ENCODE measurements around the gene TTC3. TPM values are rescaled to one million over a fixed set of nuclear protein-coding genes. Genes with fewer than 3 reads are reported as not detected.

Gene TTC3
- polyA plus RNA-seq, 4 donors = 18.6 to 106 (median 29.0) TPM

GRCh38 chr21:37168666-37169065 lies 95.6 kb downstream of the TTC3 start:
- H3K27me3 ChIP-seq (ENCODE audit: control insufficient read depth in 3 of 3, insufficient read depth in 3 of 3, low read length in 3 of 3) = no peaks in the 10 kb centered on the region
- 96 to 99% (median 98%) methylated on average over 4 of the region's 4 CpGs for WGBS, 3 donors
- H3K4me1 ChIP-seq (ENCODE audit: control insufficient read depth in 3 of 3, insufficient read depth in 2 of 3, low read depth in 1 of 3, low read length in 2 of 3) = no peaks in the 10 kb centered on the region
- no peak for FAIRE-seq
- no peak for DNase-seq
- peaks cover 2 to 13% (median 8%) of the 10 kb centered on the region in 3 donors for H3K36me3 ChIP-seq (ENCODE audit: control insufficient read depth in 3 of 3, insufficient read depth in 2 of 3, low read depth in 1 of 3, low read length in 3 of 3)
- H3K9me3 ChIP-seq (ENCODE audit: control insufficient read depth in 2 of 2, insufficient read depth in 1 of 2, low read depth in 1 of 2, low read length in 1 of 2) = no peaks in the 10 kb centered on the region
- no peak overlapping the region for H3K4me3 ChIP-seq (ENCODE audit: low read depth in 1 of 3, low read length in 3 of 3)
- H3K27ac ChIP-seq (ENCODE audit: low read depth in 1 of 3, low read length in 2 of 3) = no peak overlapping the region

- FAIRE-seq (no peak), DNase-seq (no peak)
- H3K27me3 ChIP-seq (ENCODE audit: control insufficient read depth in 3 of 3, insufficient read depth in 3 of 3, low read length in 3 of 3) = no peaks in the 10 kb centered on the region
- no peak overlapping the region for H3K4me3 ChIP-seq (ENCODE audit: low read depth in 1 of 3, low read length in 3 of 3)
- no peak overlapping the region for H3K27ac ChIP-seq (ENCODE audit: low read depth in 1 of 3, low read length in 2 of 3)
- 88 to 96% (median 90%) methylated on average over 3 of the region's 3 CpGs for WGBS, 3 donors
- no peaks in the 10 kb centered on the region for H3K9me3 ChIP-seq (ENCODE audit: control insufficient read depth in 2 of 2, insufficient read depth in 1 of 2, low read depth in 1 of 2, low read length in 1 of 2)
- peaks cover 4 to 26% (median 25%) of the 10 kb centered on the region in 3 donors for H3K36me3 ChIP-seq (ENCODE audit: control insufficient read depth in 3 of 3, insufficient read depth in 2 of 3, low read depth in 1 of 3, low read length in 3 of 3)
- H3K4me1 ChIP-seq (ENCODE audit: control insufficient read depth in 3 of 3, insufficient read depth in 2 of 3, low read depth in 1 of 3, low read length in 2 of 3) = no peaks in the 10 kb centered on the region
Observed at GRCh38 chr21:37172646-37173045, 99.6 kb downstream of the TTC3 start.

- no peak overlapping the region for H3K4me3 ChIP-seq (ENCODE audit: low read depth in 1 of 3, low read length in 3 of 3)
- DNase-seq = peak in 1 of 2 donors; percentile 16
Observed at GRCh38 chr21:37176716-37177115, 103.7 kb downstream of the TTC3 start.

GRCh38 chr21:37181059-37181458 lies 108.0 kb downstream of the TTC3 start:
- FAIRE-seq (no peak), DNase-seq (no peak)
- Histone ChIP-seq H3K27ac (ENCODE audit: low read depth in 1 of 3, low read length in 2 of 3) (no peak overlapping the region), H3K4me3 (ENCODE audit: low read depth in 1 of 3, low read length in 3 of 3) (no peak overlapping the region), H3K9me3 (ENCODE audit: control insufficient read depth in 2 of 2, insufficient read depth in 1 of 2, low read depth in 1 of 2, low read length in 1 of 2) (peaks cover 0 to 4% of the 10 kb centered on the region in 2 donors), H3K27me3 (ENCODE audit: control insufficient read depth in 3 of 3, insufficient read depth in 3 of 3, low read length in 3 of 3) (no peaks in the 10 kb centered on the region), H3K4me1 (ENCODE audit: control insufficient read depth in 3 of 3, insufficient read depth in 2 of 3, low read depth in 1 of 3, low read length in 2 of 3) (no peaks in the 10 kb centered on the region), H3K36me3 (ENCODE audit: control insufficient read depth in 3 of 3, insufficient read depth in 2 of 3, low read depth in 1 of 3, low read length in 3 of 3) (peaks cover 0 to 29% (median 14%) of the 10 kb centered on the region in 3 donors)
- WGBS, 3 donors = 94 to 96% (median 94%) methylated on average over 3 of the region's 3 CpGs

More at GRCh38 chr21:37176716-37177115, 103.7 kb downstream of the TTC3 start:
- Histone ChIP-seq H3K9me3 (ENCODE audit: control insufficient read depth in 2 of 2, insufficient read depth in 1 of 2, low read depth in 1 of 2, low read length in 1 of 2) (peaks cover 0 to 4% of the 10 kb centered on the region in 2 donors), H3K4me1 (ENCODE audit: control insufficient read depth in 3 of 3, insufficient read depth in 2 of 3, low read depth in 1 of 3, low read length in 2 of 3) (no peaks in the 10 kb centered on the region), H3K36me3 (ENCODE audit: control insufficient read depth in 3 of 3, insufficient read depth in 2 of 3, low read depth in 1 of 3, low read length in 3 of 3) (peaks cover 4 to 29% (median 26%) of the 10 kb centered on the region in 3 donors), H3K27ac (ENCODE audit: low read depth in 1 of 3, low read length in 2 of 3) (no peak overlapping the region), H3K27me3 (ENCODE audit: control insufficient read depth in 3 of 3, insufficient read depth in 3 of 3, low read length in 3 of 3) (no peaks in the 10 kb centered on the region)
- FAIRE-seq = no peak
- WGBS, 3 donors = 69 to 82% (median 73%) methylated on average over 5 of the region's 5 CpGs

DNA sequence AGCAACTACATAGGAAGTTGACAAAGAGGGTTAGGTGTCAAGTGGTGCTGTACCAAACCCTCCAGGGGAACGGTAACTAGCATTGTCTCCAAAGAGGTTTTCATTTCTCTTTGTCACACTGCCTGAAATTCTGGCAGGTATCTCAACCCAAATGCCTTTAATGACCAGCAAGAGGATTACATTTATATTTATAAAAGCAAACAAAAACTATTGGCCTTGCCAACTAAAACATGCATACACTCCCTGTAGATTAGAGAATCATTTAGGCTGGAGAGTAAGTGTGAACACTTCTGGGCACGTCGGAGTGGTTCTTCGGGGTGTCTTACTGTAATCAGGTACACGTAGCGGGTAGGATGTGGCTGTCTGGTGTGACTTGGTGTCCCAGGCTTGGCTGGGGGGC lies 109.2 kb downstream of the TTC3 start:
- Histone ChIP-seq H3K4me3 (ENCODE audit: low read depth in 1 of 3, low read length in 3 of 3) (no peak overlapping the region), H3K27ac (ENCODE audit: low read depth in 1 of 3, low read length in 2 of 3) (no peak overlapping the region), H3K9me3 (ENCODE audit: control insufficient read depth in 2 of 2, insufficient read depth in 1 of 2, low read depth in 1 of 2, low read length in 1 of 2) (peaks cover 0 to 4% of the 10 kb centered on the region in 2 donors), H3K36me3 (ENCODE audit: control insufficient read depth in 3 of 3, insufficient read depth in 2 of 3, low read depth in 1 of 3, low read length in 3 of 3) (peaks cover 0 to 24% (median 11%) of the 10 kb centered on the region in 3 donors), H3K4me1 (ENCODE audit: control insufficient read depth in 3 of 3, insufficient read depth in 2 of 3, low read depth in 1 of 3, low read length in 2 of 3) (no peaks in the 10 kb centered on the region), H3K27me3 (ENCODE audit: control insufficient read depth in 3 of 3, insufficient read depth in 3 of 3, low read length in 3 of 3) (no peaks in the 10 kb centered on the region)
- 72 to 81% (median 78%) methylated on average over 6 of the region's 6 CpGs for WGBS, 3 donors
- DNase-seq = no peak
- no peak for FAIRE-seq

DNA sequence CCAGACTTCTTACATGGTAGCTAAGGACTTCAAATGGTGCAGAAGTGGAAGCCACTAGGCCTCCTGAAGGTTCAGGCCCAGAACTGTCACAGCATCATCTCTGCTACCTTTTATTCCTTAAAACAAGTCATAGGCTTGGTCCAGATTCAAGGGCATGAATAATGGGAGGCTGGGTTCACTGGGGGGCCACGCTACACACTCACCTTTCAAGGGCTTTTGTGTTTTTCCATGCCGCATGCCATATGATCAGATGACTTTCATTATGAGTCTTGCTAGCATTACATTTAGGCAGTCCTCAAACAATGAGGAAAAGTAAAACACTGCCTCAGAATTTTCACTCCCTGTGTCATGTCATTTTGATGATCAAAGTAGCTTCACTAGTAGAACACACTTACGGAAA lies 110.7 kb downstream of the TTC3 start:
- 91 to 93% (median 91%) methylated on average over 3 of the region's 3 CpGs for WGBS, 3 donors
- DNase-seq (no peak), FAIRE-seq (no peak)
- Histone ChIP-seq H3K27ac (ENCODE audit: low read depth in 1 of 3, low read length in 2 of 3) (no peak overlapping the region), H3K27me3 (ENCODE audit: control insufficient read depth in 3 of 3, insufficient read depth in 3 of 3, low read length in 3 of 3) (no peaks in the 10 kb centered on the region), H3K4me1 (ENCODE audit: control insufficient read depth in 3 of 3, insufficient read depth in 2 of 3, low read depth in 1 of 3, low read length in 2 of 3) (no peaks in the 10 kb centered on the region), H3K4me3 (ENCODE audit: low read depth in 1 of 3, low read length in 3 of 3) (no peak overlapping the region), H3K9me3 (ENCODE audit: control insufficient read depth in 2 of 2, insufficient read depth in 1 of 2, low read depth in 1 of 2, low read length in 1 of 2) (peaks cover 0 to 4% of the 10 kb centered on the region in 2 donors), H3K36me3 (ENCODE audit: control insufficient read depth in 3 of 3, insufficient read depth in 2 of 3, low read depth in 1 of 3, low read length in 3 of 3) (peaks cover 0 to 24% (median 10%) of the 10 kb centered on the region in 3 donors)

DNA sequence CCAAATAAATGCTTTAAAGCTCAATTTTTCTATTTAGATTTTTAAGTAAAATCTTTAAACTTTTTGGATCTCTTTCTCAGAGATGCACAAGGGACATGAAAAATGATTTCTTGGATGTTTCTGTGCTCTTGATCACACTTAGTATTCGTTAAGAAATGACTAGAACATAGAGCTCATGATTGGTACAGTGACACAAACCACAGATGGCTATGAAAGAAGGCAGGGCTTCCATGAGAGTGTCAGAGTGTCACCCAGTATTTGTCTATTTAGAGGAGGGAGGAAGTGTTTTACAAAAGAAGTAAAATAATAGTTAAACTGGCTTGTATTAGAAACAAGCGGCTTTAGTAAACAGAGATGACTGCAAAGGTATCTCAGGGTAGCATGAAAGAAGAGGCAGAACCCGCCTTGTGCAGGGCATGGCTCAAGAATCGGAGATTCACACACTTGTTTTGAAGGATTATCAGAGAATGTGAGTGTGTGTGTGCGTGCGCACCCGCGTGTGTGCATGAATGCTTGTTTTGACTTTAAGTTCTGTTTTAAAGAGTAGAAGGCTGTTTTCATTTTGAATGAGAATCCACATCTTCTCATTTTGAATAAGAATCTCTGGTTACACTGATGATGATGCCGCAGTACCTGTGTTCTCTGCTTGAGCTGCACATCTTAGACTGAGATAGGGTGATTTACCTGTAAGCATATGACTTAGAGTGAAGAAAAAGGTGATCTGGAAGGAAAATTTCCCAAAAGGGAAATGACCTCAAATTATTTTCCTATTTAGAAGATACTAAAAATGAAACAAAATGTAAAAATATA lies 111.9 kb downstream of the TTC3 start:
- no peaks in the 10 kb centered on the region for H3K4me1 ChIP-seq (ENCODE audit: control insufficient read depth in 3 of 3, insufficient read depth in 2 of 3, low read depth in 1 of 3, low read length in 2 of 3)
- H3K9me3 ChIP-seq (ENCODE audit: control insufficient read depth in 2 of 2, insufficient read depth in 1 of 2, low read depth in 1 of 2, low read length in 1 of 2) = peaks cover 0 to under 1% of the 10 kb centered on the region in 2 donors
- WGBS, 3 donors = 89 to 96% (median 90%) methylated on average over 9 of the region's 9 CpGs
- peaks cover 0 to 25% (median 10%) of the 10 kb centered on the region in 3 donors for H3K36me3 ChIP-seq (ENCODE audit: control insufficient read depth in 3 of 3, insufficient read depth in 2 of 3, low read depth in 1 of 3, low read length in 3 of 3)
- DNase-seq (no peak), FAIRE-seq (no peak)
- H3K27me3 ChIP-seq (ENCODE audit: control insufficient read depth in 3 of 3, insufficient read depth in 3 of 3, low read length in 3 of 3) = no peaks in the 10 kb centered on the region
- no peak overlapping the region for H3K27ac ChIP-seq (ENCODE audit: low read depth in 1 of 3, low read length in 2 of 3)
- H3K4me3 ChIP-seq (ENCODE audit: low read depth in 1 of 3, low read length in 3 of 3) = no peak overlapping the region

GRCh38 chr21:37186983-37187382 lies 113.9 kb downstream of the TTC3 start:
- no peak overlapping the region for H3K27ac ChIP-seq (ENCODE audit: low read depth in 1 of 3, low read length in 2 of 3)
- H3K27me3 ChIP-seq (ENCODE audit: control insufficient read depth in 3 of 3, insufficient read depth in 3 of 3, low read length in 3 of 3) = no peaks in the 10 kb centered on the region
- FAIRE-seq = no peak
- WGBS, 3 donors = 78 to 90% (median 82%) methylated on average over 2 of the region's 2 CpGs
- no peaks in the 10 kb centered on the region for H3K9me3 ChIP-seq (ENCODE audit: control insufficient read depth in 2 of 2, insufficient read depth in 1 of 2, low read depth in 1 of 2, low read length in 1 of 2)
- H3K4me3 ChIP-seq (ENCODE audit: low read depth in 1 of 3, low read length in 3 of 3) = no peak overlapping the region
- no peak for DNase-seq
- H3K36me3 ChIP-seq (ENCODE audit: control insufficient read depth in 3 of 3, insufficient read depth in 2 of 3, low read depth in 1 of 3, low read length in 3 of 3) = peaks cover 0 to 28% (median 10%) of the 10 kb centered on the region in 3 donors
- H3K4me1 ChIP-seq (ENCODE audit: control insufficient read depth in 3 of 3, insufficient read depth in 2 of 3, low read depth in 1 of 3, low read length in 2 of 3) = no peaks in the 10 kb centered on the region

All from small intestine (tissue), 7 donors.